Stimulated activated CD4-positive, alpha-beta T cell treated with anti-CD3 and anti-CD28 coated beads, Interleukin-2, amount 100 ng/mL, for 24 hours (primary cell): Measurements from ENCODE around the gene ATL3.
"Not testable (repeated sequence)": the region's sequence is repeated elsewhere in the genome, so short reads cannot be mapped to it uniquely, and the experiment has no call there.

Experiments used
- DNase-seq, 2 donors: peaks; one replicate each; pipeline ENCODE4 v3.0.0-alpha.2; 2020

ATL3 gene

GRCh38 chr11:63681321-63682065 is 10.3 kb upstream of the ATL3 start, which contains the start of gene RTN3:
Gene RTN3, plus strand, starts transcription at chr11:63681500. Its CDS starts 137 bp downstream, at chr11:63681637.
- DNase-seq: peak; percentile 97 to 98

DNA sequence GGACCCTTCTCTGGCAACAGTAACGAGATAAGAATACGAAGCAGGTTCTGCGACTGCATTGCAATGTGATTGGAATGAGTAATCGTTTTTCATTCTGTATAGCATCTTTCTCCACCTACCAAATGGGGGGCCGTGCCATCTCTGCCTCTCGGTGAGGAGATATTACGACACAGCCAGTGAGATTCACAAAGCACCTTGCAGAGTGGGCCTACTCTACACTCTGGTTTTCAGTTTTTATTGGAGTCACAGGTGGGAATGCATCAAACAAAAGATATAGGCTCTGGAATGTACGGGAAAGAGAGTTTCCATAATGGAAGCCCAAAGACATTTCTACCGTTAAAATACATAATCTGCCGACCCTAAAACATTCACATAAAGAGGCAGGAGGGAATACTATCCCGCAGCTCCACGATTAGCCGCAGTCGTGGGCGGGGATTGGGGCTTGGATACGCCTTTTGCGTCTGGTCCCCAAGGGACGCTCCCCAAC is 9.7 kb upstream of the ATL3 start:
- peak; percentile 25 to 30 for DNase-seq

DNA sequence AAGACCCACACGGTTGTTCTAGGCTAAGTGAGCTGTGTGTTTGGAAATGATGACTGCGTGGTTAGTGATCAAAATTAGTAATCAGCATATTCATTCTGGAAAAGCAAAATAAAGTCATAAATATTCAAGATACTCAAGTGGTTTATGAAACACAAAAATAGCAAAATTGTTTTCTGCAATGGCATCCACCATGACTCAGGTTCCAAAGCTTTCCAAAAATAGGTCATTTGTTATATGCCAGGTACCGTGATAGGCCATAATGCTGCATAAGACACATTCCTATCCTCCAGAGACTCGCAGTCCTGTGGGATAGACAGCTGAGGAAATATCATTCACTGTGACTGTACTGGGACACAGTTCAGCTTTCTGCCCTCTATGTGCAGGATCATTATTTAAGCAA is 2.4 kb upstream of the ATL3 start:
- no peak for DNase-seq

- no peak for DNase-seq
These were observed 1.9 kb upstream of the ATL3 start for GRCh38 chr11:63672936-63673539.

DNA sequence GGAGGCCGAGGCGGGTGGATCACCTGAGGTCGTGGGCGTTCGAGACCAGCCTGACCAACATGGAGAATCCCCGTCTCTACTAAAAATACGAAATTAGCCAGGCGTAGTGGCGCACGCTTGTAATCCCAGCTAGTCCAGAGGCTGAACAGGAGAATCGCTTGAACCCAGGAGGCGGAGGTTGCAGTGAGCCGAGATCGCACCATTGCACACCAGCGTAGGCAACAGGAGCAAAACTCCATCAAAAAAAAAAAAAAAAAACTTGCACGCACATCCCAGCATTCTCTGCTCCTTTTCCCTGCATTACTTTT is 934 bp upstream of the ATL3 start:
- no peak for DNase-seq

DNA sequence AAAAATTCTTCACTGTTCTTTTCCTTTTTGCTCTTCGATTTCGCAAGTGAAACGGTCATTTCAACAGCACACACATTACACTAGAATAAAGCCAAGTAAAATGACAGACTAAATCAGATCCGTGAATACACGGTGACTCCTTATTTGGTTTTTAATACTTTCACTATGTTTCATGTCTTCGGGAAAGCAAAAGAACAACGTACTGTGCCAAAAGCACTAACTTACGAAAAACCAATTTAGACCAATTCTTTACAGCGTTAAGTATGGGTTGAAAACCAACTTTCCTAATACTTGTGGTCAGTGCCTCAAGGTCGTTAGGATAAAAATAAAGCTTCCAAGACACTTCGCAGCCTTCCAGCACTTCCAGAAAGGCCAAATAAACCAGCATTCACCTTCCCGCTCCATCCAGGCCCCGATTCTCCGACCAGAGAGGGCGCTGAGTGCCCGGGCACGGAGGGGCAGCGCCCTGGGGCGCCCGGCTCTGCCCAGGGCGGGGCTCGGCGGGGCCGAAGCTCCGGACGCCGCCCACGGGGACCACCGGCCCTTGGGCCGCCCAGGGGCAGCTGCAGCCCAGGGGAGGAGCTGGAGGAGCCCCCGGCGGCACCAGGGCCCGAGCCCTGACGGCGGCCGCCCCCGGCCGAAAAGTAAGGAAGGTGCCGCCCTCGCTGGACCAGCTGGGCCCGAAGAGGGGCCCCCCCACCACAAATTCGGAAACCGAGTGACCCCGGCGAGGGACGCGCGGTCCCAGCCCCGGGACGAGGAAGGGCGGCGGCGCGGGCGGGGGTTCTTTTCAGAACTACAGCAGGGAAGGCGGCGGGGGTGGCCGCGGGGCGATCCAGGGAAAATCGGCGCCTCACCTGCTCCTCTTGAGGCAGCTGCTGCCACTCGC is 499 bp downstream of the ATL3 start:
- DNase-seq: peak; percentile 27 to 39

DNA sequence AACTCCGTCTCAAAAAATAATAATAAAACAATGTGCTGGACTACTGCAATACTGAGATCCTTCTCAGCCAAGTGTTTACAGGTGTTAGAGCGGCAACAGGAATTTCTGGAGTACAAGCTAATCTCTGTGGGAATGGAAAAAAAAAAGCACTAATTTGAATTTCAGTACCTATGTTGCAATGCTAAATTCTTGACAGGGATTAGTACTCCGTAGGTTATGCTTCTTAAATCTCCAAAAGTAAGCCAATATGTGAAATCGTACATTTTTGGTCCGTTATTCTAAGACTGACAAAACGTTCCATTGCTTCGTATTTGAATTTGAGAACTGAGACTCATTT is 1.1 kb downstream of the ATL3 start:
- no peak for DNase-seq

GRCh38 chr11:63667995-63668795 is 3.0 kb downstream of the ATL3 start:
- DNase-seq: no peak

DNA sequence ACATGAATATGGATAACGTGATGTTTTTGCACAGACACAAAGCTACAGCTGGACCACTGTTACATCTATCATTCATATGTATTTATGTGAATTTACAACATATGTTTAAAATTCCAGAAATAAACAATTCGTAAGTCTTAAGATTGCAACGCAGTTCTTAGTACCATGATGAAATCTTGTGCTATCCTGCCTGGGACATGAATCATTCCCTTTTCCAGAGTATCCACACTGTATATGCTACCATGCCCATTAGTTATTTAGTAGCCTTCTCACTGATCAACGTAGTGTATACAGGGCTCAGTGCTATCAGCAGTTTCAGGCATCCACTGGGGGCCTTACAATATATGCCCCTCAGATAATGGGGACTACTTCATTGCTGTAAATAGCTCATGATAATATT is 4.3 kb downstream of the ATL3 start:
- DNase-seq: no peak

DNA sequence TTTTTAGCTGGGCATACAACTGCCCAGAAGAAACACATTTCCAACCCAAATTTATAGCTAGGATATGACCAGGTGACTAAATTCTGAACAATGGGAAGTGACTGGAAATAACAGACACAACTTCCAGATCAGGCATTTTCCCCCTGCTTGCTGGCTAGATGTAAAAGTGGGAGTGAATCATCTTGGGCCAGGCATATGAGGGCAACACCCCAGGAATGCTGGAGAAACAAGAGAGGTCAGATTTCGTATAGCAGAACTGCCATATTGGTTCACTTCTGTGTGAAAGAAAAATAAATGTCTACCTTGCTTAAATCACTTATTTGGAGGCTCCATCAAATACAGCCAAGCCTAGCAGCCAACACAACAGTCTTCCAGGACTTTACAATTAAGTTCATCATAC is 7.4 kb downstream of the ATL3 start:
- no peak for DNase-seq

- no peak for DNase-seq
These were observed 10.2 kb downstream of the ATL3 start for GRCh38 chr11:63660972-63661371.

DNA sequence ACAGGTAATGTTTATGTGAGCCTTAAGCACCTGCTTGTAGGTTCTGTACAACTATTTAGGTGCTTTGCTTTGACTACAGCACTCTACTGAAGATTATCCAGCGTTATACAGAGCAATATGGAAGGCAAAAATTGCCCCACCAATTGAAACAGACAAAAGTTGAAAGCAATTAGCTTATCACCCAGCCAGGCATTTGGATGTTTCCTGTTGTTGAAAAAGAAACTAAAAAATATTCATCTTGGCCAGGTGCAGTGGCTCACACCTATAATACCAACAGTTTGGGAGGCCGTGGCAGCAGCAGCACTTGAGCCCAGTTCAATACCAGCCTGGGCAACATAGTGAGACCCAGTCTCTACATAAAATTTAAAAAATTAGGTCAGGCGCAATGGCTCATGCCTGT is 18.5 kb downstream of the ATL3 start:
- DNase-seq: no peak

DNA sequence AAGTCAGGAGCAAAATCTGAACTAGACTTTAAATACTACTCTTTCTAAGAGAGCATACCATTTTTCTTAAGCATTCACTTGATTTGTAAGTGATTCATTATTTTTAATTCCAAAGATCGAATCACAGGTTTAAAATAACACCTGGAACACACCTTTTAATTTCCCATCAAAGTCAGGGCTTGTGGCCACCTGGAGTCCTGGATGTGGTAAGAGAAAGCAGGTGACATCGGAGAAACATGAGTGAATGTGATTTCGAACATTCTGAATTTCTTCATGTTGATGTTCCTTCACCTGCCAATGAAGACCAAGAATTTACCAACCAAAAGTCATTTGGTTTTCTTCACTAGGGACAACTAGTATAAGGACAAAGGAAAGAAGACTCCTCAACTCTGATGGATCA is 28.0 kb downstream of the ATL3 start:
- DNase-seq: no peak

DNA sequence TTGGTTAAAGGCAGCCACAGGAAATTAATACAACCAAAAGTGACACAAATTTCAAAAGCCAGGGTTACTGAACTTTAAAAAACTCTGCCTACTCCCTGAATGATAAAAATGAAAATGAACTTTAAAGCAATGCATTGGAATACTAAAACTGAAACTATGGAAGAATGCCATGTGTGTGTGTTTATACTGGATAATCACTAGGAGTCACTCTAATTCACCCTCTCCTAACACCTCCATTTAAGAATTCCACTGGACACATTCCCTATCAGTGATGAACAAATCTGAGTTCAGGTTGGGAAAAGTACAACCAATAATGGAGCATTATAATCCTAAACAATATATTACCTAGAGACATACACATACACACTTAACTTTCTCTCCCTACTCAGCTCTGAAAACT is 29.4 kb downstream of the ATL3 start:
- no peak for DNase-seq

GRCh38 chr11:63639199-63639832 is 31.9 kb downstream of the ATL3 start:
- DNase-seq: no peak

DNA sequence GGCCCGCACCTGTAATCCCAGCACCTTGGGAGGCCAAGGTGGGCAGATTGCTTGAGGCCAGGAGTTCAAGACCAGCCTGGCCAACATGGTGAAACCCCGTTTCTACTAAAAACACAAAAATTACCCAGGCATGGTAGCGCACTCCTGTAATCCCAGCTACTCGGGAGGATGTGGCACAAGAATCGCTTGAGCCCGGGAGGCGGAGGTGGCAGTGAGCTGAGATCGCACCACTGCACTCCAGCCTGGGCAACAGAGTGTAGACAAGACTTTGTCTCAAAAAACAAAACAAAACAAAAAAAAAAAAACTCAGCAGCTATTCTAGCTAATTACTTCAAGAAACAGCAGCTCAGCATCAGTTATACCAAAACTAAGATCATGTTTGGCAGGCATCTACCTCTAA is 32.7 kb downstream of the ATL3 start:
- not testable (repeated sequence) for DNase-seq

- peak; percentile 72 to 73 for DNase-seq
These were observed 35.3 kb downstream of the ATL3 start for GRCh38 chr11:63635762-63636465.

GRCh38 chr11:63629426-63629825 is 41.8 kb downstream of the ATL3 start:
- DNase-seq: no peak

DNA sequence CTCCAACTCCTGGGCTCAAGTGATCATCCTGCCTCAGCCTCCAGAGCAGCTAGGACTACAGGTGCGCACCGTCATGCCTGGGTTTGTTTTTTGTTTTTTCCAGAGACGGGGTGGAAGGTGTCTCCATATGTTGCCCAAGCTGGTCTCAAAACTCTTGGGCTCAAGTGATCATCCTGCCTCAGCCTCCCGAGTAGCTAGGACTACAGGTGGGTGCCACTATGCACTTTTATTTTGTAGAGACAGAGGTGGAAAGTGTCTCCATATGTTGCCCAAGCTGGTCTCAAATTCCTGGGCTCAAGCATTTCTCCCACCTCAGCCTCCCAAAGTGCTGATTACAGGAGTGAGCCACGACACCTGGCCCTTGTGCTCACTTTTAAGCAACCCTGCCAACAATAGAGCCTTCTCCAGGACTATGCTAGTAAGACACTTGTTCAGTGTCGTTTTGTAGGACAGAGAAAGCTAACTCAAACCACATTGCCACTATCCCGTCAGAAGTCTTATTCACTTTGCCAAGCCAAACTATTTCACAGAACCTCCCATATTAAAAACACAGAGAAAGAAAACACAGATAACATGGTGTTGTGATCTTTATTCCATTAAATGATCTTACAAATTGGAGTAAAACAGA is 47.5 kb downstream of the ATL3 start:
- DNase-seq: no peak

- DNase-seq: no peak
These were observed 48.9 kb downstream of the ATL3 start for GRCh38 chr11:63622323-63622722.

GRCh38 chr11:63621071-63621470 is 50.1 kb downstream of the ATL3 start:
- no peak for DNase-seq
